SU-DHL-6 (cell line): ENCODE data around the gene CDK18.

Source experiments
- EZH2phosphoT487 ChIP-seq: fragments of 200-600 bp; sonication (generic), shearing (Covaris generic); conservative IDR thresholded peaks from 2 replicates; pipeline ENCODE4 v1.6.1; 2018; ENCODE audit warnings: mild to moderate bottlenecking, antibody characterized with exemption, low read length, moderate library complexity, mixed read lengths
- TF ChIP-seq, protein P1 (sequence below): fragments of 200-600 bp; sonication (generic); IDR thresholded peaks from one replicate; pipeline ENCODE4 v1.5.1; 2017; ENCODE audit warnings: antibody characterized with exemption, mild to moderate bottlenecking, low read length, moderate library complexity; ENCODE audit not compliant: insufficient read depth, poor library complexity, severe bottlenecking

DNA sequence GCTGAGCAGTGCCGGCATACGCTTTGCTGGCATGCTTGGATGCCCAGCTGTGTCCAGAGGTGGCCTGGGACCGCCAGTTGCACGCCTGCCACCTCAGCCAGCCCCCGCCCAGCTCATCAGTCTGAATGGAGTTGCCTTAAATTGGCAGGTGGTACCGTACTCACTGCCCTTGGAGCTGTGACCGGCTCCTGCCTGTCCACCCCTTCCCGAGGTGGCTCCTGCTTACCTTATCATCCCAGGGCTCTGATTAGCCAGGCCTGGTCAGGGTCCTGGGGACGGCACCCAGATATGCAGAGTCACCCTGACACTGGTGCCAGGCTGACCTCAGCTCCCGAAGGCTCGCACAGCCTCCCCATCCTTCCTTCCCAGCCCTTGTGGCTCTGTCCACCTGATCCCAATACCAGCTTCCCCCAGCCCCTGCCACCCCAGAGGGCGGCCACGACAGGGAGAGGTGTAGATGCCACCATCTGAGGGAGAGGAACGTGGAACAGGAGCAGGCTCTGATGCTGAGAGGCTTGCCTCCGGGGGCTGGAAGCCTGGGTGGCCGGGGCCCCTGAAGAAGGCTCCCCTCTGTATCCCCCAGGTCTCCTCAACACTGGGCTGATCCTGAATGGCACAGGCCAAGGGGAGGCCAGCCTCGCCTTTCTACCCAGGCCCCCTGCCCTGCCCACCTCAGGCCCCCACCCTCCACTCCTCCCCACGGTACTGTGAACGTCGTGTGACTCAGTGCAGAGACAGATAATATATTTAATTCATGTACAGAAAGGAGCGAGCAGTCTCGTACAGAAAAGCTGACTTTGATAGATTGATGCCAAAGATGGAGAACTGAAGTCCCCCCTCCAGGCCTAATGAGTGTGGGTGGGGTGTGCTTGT lies 27.8 kb downstream of the CDK18 start:
- TF ChIP-seq, protein P1, sequence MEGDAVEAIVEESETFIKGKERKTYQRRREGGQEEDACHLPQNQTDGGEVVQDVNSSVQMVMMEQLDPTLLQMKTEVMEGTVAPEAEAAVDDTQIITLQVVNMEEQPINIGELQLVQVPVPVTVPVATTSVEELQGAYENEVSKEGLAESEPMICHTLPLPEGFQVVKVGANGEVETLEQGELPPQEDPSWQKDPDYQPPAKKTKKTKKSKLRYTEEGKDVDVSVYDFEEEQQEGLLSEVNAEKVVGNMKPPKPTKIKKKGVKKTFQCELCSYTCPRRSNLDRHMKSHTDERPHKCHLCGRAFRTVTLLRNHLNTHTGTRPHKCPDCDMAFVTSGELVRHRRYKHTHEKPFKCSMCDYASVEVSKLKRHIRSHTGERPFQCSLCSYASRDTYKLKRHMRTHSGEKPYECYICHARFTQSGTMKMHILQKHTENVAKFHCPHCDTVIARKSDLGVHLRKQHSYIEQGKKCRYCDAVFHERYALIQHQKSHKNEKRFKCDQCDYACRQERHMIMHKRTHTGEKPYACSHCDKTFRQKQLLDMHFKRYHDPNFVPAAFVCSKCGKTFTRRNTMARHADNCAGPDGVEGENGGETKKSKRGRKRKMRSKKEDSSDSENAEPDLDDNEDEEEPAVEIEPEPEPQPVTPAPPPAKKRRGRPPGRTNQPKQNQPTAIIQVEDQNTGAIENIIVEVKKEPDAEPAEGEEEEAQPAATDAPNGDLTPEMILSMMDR, result no peak
- TF ChIP-seq EZH2phosphoT487, result no peak
